HEK293 (cell line): ENCODE measurements around the gene NAALAD2.

Experiments
- CTCF ChIA-PET: fragments of 350-600 bp; formaldehyde crosslinking; extraction: SDS; loops from one replicate; lab custom pipeline; 2021; ENCODE audit warnings: antibody characterized with exemption; lab: Yijun Ruan, JAX
- POLR2A ChIA-PET: fragments of 300-600 bp; formaldehyde crosslinking; extraction: SDS; loops from one replicate; lab custom pipeline; 2020; ENCODE audit warnings: antibody characterized with exemption, inconsistent platforms; lab: Yijun Ruan, JAX
- H3K27ac ChIP-seq: fragments of 200-500 bp; sonication (Bioruptor generic); 2 replicates; pipeline ENCODE4 v1.5.1; 2014; ENCODE audit warnings: low read depth, low read length, control low read depth, inconsistent platforms; ENCODE audit errors: extremely low read depth
- H3K36me3 ChIP-seq, 2 experiments: fragments of 200-500 bp in 1 of 2; sonication (Bioruptor generic) in 1 of 2; 1 replicate in 1 of 2; 2 replicates in 1 of 2; pipeline ENCODE4 v1.5.1; 2014 to 2017; ENCODE audit warnings: inconsistent platforms in 2 of 2, low read length in 2 of 2; ENCODE audit not compliant: control insufficient read depth in 2 of 2, insufficient read depth in 1 of 2
- H3K4me1 ChIP-seq: fragments of 200-500 bp; sonication (Bioruptor generic); 2 replicates; pipeline ENCODE4 v1.5.1; 2014; ENCODE audit warnings: mild to moderate bottlenecking, low read length, inconsistent platforms; ENCODE audit not compliant: control insufficient read depth, insufficient read depth
- H3K4me3 ChIP-seq: 2 replicates; pipeline ENCODE4 v1.5.1; 2011; ENCODE audit warnings: low read depth, mild to moderate bottlenecking, control low read depth, low read length, moderate library complexity
- H3K9me3 ChIP-seq: fragments of 200-500 bp; sonication (Bioruptor generic); 2 replicates; pipeline ENCODE4 v1.5.1; 2014; ENCODE audit warnings: low read depth, low read length, inconsistent platforms; ENCODE audit not compliant: control insufficient read depth, insufficient read depth
- KLF9 ChIP-seq: fragments of 450-650 bp; formaldehyde crosslinking; IDR thresholded peaks from 2 replicates; pipeline ENCODE4 v1.5.1; 2016; ENCODE audit warnings: missing biosample characterization, missing genetic modification characterization, low read depth
- ZEB2 ChIP-seq: fragments of 450-650 bp; formaldehyde crosslinking; IDR thresholded peaks from 2 replicates; pipeline ENCODE4 v1.5.1; 2016; ENCODE audit warnings: missing biosample characterization, missing genetic modification characterization
- ZNF184 ChIP-seq: fragments of 450-650 bp; IDR thresholded peaks from 2 replicates; pipeline ENCODE4 v1.5.1; 2018; ENCODE audit warnings: missing biosample characterization, mild to moderate bottlenecking, missing genetic modification characterization
- ZNF510 ChIP-seq: fragments of 450-650 bp; formaldehyde crosslinking; IDR thresholded peaks from 2 replicates; pipeline ENCODE4 v1.5.1; 2018; ENCODE audit warnings: mild to moderate bottlenecking, missing genetic modification characterization, missing biosample characterization; ENCODE audit not compliant: insufficient replicate concordance
- ZNF521 ChIP-seq: fragments of 450-650 bp; formaldehyde crosslinking; IDR thresholded peaks from 2 replicates; pipeline ENCODE4 v1.5.1; 2017; ENCODE audit warnings: missing biosample characterization, mild to moderate bottlenecking, missing genetic modification characterization
- ZNF768 ChIP-seq: fragments of 450-650 bp; formaldehyde crosslinking; IDR thresholded peaks from 2 replicates; pipeline ENCODE4 v1.5.1; 2018; ENCODE audit warnings: missing biosample characterization, mild to moderate bottlenecking, missing genetic modification characterization
- ZNF791 ChIP-seq: fragments of 450-650 bp; formaldehyde crosslinking; IDR thresholded peaks from 2 replicates; pipeline ENCODE4 v1.5.1; 2016; ENCODE audit warnings: missing biosample characterization, missing genetic modification characterization
- ZSCAN16 ChIP-seq: fragments of 450-650 bp; formaldehyde crosslinking; IDR thresholded peaks from 2 replicates; pipeline ENCODE4 v1.5.1; 2016; ENCODE audit warnings: missing biosample characterization, missing genetic modification characterization
- TF ChIP-seq, protein P1 (sequence below): fragments of 450-650 bp; formaldehyde crosslinking; IDR thresholded peaks from 2 replicates; pipeline ENCODE4 v1.5.1; 2016; ENCODE audit warnings: missing biosample characterization, missing genetic modification characterization
- TF ChIP-seq, protein P2 (sequence below): fragments of 450-650 bp; formaldehyde crosslinking; IDR thresholded peaks from 2 replicates; pipeline ENCODE4 v1.5.1; 2016; ENCODE audit warnings: missing biosample characterization, missing genetic modification characterization

Gene NAALAD2

DNA sequence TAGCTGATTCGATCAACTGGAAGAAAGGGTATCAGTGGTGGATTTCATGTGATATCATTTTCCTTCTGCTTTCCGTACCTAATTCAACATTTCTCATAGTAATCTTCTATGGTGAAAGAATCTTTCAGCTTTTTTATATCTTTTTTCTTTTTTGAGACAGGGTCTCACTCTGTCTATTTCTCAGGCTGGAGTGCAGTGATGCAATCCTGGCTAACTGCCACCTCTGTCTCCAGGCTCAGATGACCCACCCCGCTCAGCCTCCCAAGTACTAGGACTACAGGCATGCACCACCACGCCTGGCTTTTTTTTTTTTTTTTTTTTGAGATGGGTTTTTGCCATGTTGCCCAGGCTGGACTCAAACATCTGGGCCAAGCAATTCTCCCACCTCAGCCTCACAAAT is 107.0 kb downstream of the NAALAD2 start:
- no peaks in the 10 kb centered on the region for H3K9me3 ChIP-seq

More for the DNA sequence above, 107.0 kb downstream of the NAALAD2 start:
- Histone ChIP-seq H3K27ac (no peak overlapping the region), H3K4me3 (no peak overlapping the region), H3K36me3 (no peaks in the 10 kb centered on the region), H3K4me1 (no peaks in the 10 kb centered on the region)
- no peak for TF ChIP-seq ZNF521 (tag by site-specific recombination)
- no peak for TF ChIP-seq ZNF184 (tag by site-specific recombination)
- no peak for TF ChIP-seq ZNF768 (tag by site-specific recombination)
- TF ChIP-seq ZNF791: no peak
- TF ChIP-seq, protein P1, sequence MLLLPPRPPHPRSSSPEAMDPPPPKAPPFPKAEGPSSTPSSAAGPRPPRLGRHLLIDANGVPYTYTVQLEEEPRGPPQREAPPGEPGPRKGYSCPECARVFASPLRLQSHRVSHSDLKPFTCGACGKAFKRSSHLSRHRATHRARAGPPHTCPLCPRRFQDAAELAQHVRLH (tag by site-specific recombination): no peak
- TF ChIP-seq ZEB2 (tag by site-specific recombination): no peak
- TF ChIP-seq ZNF510 (tag by site-specific recombination): no peak
- TF ChIP-seq ZSCAN16: no peak
- no peak for TF ChIP-seq KLF9 (tag by site-specific recombination)
- TF ChIP-seq, protein P2, sequence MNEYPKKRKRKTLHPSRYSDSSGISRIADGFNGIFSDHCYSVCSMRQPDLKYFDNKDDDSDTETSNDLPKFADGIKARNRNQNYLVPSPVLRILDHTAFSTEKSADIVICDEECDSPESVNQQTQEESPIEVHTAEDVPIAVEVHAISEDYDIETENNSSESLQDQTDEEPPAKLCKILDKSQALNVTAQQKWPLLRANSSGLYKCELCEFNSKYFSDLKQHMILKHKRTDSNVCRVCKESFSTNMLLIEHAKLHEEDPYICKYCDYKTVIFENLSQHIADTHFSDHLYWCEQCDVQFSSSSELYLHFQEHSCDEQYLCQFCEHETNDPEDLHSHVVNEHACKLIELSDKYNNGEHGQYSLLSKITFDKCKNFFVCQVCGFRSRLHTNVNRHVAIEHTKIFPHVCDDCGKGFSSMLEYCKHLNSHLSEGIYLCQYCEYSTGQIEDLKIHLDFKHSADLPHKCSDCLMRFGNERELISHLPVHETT (tag by site-specific recombination): no peak
- CTCF ChIA-PET: no interaction called here
- POLR2A ChIA-PET: no interaction called here
